GM19099 (cell line): ENCODE results near the gene NDRG4.

Source experiments
- POLR2A ChIP-seq: IDR thresholded peaks from 3 replicates; pipeline ENCODE4 v1.6.1; 2011; ENCODE audit warnings: low read depth; ENCODE audit not compliant: insufficient read length; ENCODE audit errors: extremely low read depth

NDRG4 gene

GRCh38 chr16:58462499-58462996 is 37.4 kb upstream of the NDRG4 start:
- no peak for TF ChIP-seq POLR2A

GRCh38 chr16:58462997-58463941 is 36.7 kb upstream of the NDRG4 start:
- no peak for TF ChIP-seq POLR2A

GRCh38 chr16:58464047-58464915 is 35.7 kb upstream of the NDRG4 start:
- no peak for TF ChIP-seq POLR2A

GRCh38 chr16:58464916-58465731 is 34.8 kb upstream of the NDRG4 start:
- TF ChIP-seq POLR2A, result no peak

- TF ChIP-seq POLR2A, result no peak
These were observed 34.1 kb upstream of the NDRG4 start for GRCh38 chr16:58465817-58466216.

GRCh38 chr16:58466396-58466795 is 33.5 kb upstream of the NDRG4 start:
- TF ChIP-seq POLR2A, result no peak

GRCh38 chr16:58467905-58468304 is 32.0 kb upstream of the NDRG4 start:
- TF ChIP-seq POLR2A, result no peak

GRCh38 chr16:58471209-58471975 is 28.6 kb upstream of the NDRG4 start:
- no peak for TF ChIP-seq POLR2A

GRCh38 chr16:58472266-58472665 is 27.7 kb upstream of the NDRG4 start:
- TF ChIP-seq POLR2A, result no peak

GRCh38 chr16:58472827-58473226 is 27.1 kb upstream of the NDRG4 start:
- TF ChIP-seq POLR2A, result no peak

GRCh38 chr16:58474296-58474695 is 25.6 kb upstream of the NDRG4 start:
- no peak for TF ChIP-seq POLR2A

- TF ChIP-seq POLR2A, result no peak
These were observed 24.8 kb upstream of the NDRG4 start for GRCh38 chr16:58475091-58475619.

GRCh38 chr16:58476791-58477190 is 23.2 kb upstream of the NDRG4 start:
- no peak for TF ChIP-seq POLR2A

- no peak for TF ChIP-seq POLR2A
These were observed 21.5 kb upstream of the NDRG4 start for GRCh38 chr16:58478427-58478826.
